HL-60 (cell line): ENCODE results near the gene AP2B1.

Source experiments
- DNase-seq, 2 experiments: peaks; one replicate each; pipeline ENCODE4 v3.0.0-alpha.2; 2010 to 2020; ENCODE audit warnings: low read depth in 1 of 2, low spot score in 1 of 2
- H3K27ac ChIP-seq: fragments of 250-450 bp; sonication (Bioruptor Pico); replicated peaks from 2 replicates; pipeline ENCODE4 v1.5.1; 2020; ENCODE audit warnings: mild to moderate bottlenecking, moderate library complexity
- H3K27me3 ChIP-seq: fragments of 250-450 bp; sonication (Bioruptor Pico); 2 replicates; pipeline ENCODE4 v1.5.1; 2021; ENCODE audit warnings: mild to moderate bottlenecking, moderate library complexity; ENCODE audit not compliant: insufficient read depth, poor library complexity, severe bottlenecking
- H3K4me3 ChIP-seq: replicated peaks from 2 replicates; pipeline ENCODE4 v1.5.1; 2011; ENCODE audit warnings: mild to moderate bottlenecking, control low read depth, low read length; ENCODE audit not compliant: insufficient read depth
- GABPA ChIP-seq: IDR thresholded peaks from 2 replicates; pipeline ENCODE4 v1.6.1; 2012; ENCODE audit warnings: low read depth
- POLR2AphosphoS5 ChIP-seq: IDR thresholded peaks from 2 replicates; pipeline ENCODE4 v1.6.1; 2012; ENCODE audit warnings: low read depth
- REST ChIP-seq: IDR thresholded peaks from 2 replicates; pipeline ENCODE4 v1.6.1; 2012; ENCODE audit warnings: low read depth; ENCODE audit not compliant: insufficient replicate concordance
- SPI1 ChIP-seq: IDR thresholded peaks from 2 replicates; pipeline ENCODE4 v1.6.1; 2012; ENCODE audit warnings: low read depth, mild to moderate bottlenecking, borderline replicate concordance
- TF ChIP-seq, protein P1 (sequence below): IDR thresholded peaks from one replicate; pipeline ENCODE4 v1.5.1; 2011; ENCODE audit warnings: low read length, control low read depth, inconsistent platforms; ENCODE audit not compliant: insufficient read depth

AP2B1 gene

GRCh38 chr17:35705230-35705629 lies 118.1 kb downstream of the AP2B1 start:
- no peak overlapping the region for H3K4me3 ChIP-seq
- no peak for DNase-seq
- no peak overlapping the region for H3K27ac ChIP-seq
- TF ChIP-seq POLR2AphosphoS5 (no peak), SPI1 (no peak), REST (no peak), GABPA (no peak)
- TF ChIP-seq, protein P1, sequence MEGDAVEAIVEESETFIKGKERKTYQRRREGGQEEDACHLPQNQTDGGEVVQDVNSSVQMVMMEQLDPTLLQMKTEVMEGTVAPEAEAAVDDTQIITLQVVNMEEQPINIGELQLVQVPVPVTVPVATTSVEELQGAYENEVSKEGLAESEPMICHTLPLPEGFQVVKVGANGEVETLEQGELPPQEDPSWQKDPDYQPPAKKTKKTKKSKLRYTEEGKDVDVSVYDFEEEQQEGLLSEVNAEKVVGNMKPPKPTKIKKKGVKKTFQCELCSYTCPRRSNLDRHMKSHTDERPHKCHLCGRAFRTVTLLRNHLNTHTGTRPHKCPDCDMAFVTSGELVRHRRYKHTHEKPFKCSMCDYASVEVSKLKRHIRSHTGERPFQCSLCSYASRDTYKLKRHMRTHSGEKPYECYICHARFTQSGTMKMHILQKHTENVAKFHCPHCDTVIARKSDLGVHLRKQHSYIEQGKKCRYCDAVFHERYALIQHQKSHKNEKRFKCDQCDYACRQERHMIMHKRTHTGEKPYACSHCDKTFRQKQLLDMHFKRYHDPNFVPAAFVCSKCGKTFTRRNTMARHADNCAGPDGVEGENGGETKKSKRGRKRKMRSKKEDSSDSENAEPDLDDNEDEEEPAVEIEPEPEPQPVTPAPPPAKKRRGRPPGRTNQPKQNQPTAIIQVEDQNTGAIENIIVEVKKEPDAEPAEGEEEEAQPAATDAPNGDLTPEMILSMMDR = no peak
- H3K27me3 ChIP-seq = no peaks in the 10 kb centered on the region

DNA sequence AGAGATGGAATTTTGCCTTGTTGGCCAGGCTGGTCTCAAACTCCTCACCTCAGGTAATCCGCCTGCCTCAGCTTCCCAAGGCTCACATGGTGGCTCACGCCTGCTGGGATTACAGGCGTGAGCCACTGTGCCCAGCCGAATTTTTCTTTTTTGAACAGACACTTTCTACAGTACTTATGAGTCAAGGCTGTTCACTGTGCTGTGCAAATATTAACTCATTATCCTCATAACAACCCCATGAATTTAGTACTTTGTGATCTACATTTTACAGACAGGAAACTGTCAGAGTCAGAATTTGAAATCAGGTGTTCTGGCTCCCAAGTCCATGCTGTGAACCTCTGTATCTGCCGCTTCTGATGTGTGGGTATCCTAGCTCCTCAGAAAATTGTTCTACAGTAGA lies 118.6 kb downstream of the AP2B1 start:
- TF ChIP-seq POLR2AphosphoS5 = no peak
- TF ChIP-seq SPI1 = no peak
- no peak for TF ChIP-seq REST
- H3K27ac ChIP-seq = no peak overlapping the region
- H3K27me3 ChIP-seq = no peaks in the 10 kb centered on the region
- H3K4me3 ChIP-seq = no peak overlapping the region
- no peak for DNase-seq

DNA sequence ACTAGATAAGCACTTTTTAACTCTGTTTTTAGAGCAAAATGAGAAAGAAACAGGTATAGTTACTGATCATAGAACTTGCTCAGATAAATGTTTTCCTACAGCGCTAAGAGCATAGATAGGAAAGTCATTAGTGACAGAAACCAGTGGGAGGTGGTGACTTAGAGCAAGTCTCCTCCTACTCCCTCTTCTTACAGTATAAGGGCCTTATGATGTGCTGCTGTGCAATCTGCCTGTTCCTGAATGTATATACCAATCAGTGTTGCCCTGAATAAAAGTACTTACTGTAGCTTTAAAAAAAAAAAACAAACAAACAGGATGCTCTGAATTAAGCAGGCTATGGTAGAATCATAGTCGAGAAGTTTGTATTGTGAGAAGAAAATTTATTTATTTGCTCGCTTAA lies 121.0 kb downstream of the AP2B1 start:
- Histone ChIP-seq H3K27me3 (no peaks in the 10 kb centered on the region), H3K27ac (no peak overlapping the region), H3K4me3 (no peak overlapping the region)
- no peak for DNase-seq
- TF ChIP-seq GABPA (no peak), REST (no peak), POLR2AphosphoS5 (no peak), SPI1 (no peak)
- TF ChIP-seq, protein P1 = no peak

DNA sequence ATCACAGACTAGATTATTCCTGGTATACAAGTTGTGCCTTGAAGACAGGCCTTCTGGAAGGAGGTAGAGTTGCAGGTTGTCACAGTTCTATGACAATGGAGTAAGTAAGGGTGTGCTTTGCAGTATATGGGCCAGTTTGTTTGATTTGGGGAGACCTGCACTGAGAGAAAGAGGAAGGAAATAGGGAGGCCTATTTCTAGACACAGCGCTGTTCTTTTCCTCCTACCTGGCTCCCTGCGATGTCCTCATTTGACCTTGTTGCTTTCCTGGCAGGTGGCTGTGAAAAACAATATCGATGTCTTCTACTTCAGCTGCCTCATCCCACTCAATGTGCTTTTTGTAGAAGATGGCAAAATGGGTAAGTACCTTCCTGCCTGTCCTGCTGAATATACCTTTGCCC lies 121.8 kb downstream of the AP2B1 start:
- no peak overlapping the region for H3K27ac ChIP-seq
- peak in 1 of 2 experiments; percentile 12 for DNase-seq
- H3K4me3 ChIP-seq = no peak overlapping the region
- H3K27me3 ChIP-seq = no peaks in the 10 kb centered on the region
- TF ChIP-seq POLR2AphosphoS5 (no peak), SPI1 (no peak), GABPA (no peak), REST (no peak)
- TF ChIP-seq, protein P1 = no peak
